Trophoblast cell (in vitro differentiated cells and primary cell): ENCODE data around the gene MRPS10.

Experiments used
- DNase-seq, 2 donors: peaks; one replicate each; pipeline ENCODE4 v3.0.0-alpha.2; 2016
- H2AFZ ChIP-seq: 2 replicates; pipeline ENCODE4 v1.6.1; 2013; ENCODE audit warnings: low read length, moderate library complexity, mild to moderate bottlenecking; ENCODE audit not compliant: insufficient read depth, poor library complexity
- H2AK5ac ChIP-seq: 2 replicates; pipeline ENCODE4 v1.6.1; 2013; ENCODE audit warnings: mild to moderate bottlenecking, low read length
- H2BK120ac ChIP-seq: 2 replicates; pipeline ENCODE4 v1.6.1; 2013; ENCODE audit warnings: low read length, mild to moderate bottlenecking, moderate library complexity; ENCODE audit not compliant: insufficient read depth, poor library complexity
- H2BK12ac ChIP-seq: 2 replicates; pipeline ENCODE4 v1.6.1; 2013; ENCODE audit warnings: mild to moderate bottlenecking, low read length, moderate library complexity
- H2BK5ac ChIP-seq: 2 replicates; pipeline ENCODE4 v1.6.1; 2013; ENCODE audit warnings: low read length, low read depth, moderate library complexity, mild to moderate bottlenecking; ENCODE audit not compliant: poor library complexity
- H3K14ac ChIP-seq: 2 replicates; pipeline ENCODE4 v1.6.1; 2013; ENCODE audit warnings: mild to moderate bottlenecking, low read length
- H3K18ac ChIP-seq: 2 replicates; pipeline ENCODE4 v1.6.1; 2013; ENCODE audit warnings: mild to moderate bottlenecking, low read length
- H3K23ac ChIP-seq: 2 replicates; pipeline ENCODE4 v1.6.1; 2013; ENCODE audit warnings: low read length
- H3K27ac ChIP-seq: 2 replicates; pipeline ENCODE4 v1.5.1; 2013; ENCODE audit warnings: low read depth, mild to moderate bottlenecking, inconsistent platforms, low read length, moderate library complexity
- H3K27me3 ChIP-seq: 2 replicates; pipeline ENCODE4 v1.6.1; 2013; ENCODE audit warnings: inconsistent platforms, mild to moderate bottlenecking, low read length, moderate library complexity; ENCODE audit not compliant: insufficient read depth
- H3K36me3 ChIP-seq, 2 experiments: 1 replicate in 1 of 2; 2 replicates in 1 of 2; pipeline ENCODE4 v1.6.1; 2013; ENCODE audit warnings: low read length in 2 of 2, mild to moderate bottlenecking in 2 of 2, moderate library complexity in 1 of 2; ENCODE audit not compliant: insufficient read depth in 2 of 2, control insufficient read depth in 1 of 2
- H3K4ac ChIP-seq: 2 replicates; pipeline ENCODE4 v1.6.1; 2013; ENCODE audit warnings: low read depth, mild to moderate bottlenecking, low read length, moderate library complexity
- H3K4me1 ChIP-seq, 2 experiments: 1 replicate in 1 of 2; 2 replicates in 1 of 2; pipeline ENCODE4 v1.6.1; 2013; ENCODE audit warnings: low read length in 2 of 2, mild to moderate bottlenecking in 2 of 2, moderate library complexity in 1 of 2; ENCODE audit not compliant: insufficient read depth in 2 of 2, control insufficient read depth in 1 of 2
- H3K4me2 ChIP-seq: 2 replicates; pipeline ENCODE4 v1.6.1; 2013; ENCODE audit warnings: inconsistent platforms, mild to moderate bottlenecking, low read length, moderate library complexity
- H3K4me3 ChIP-seq: 2 replicates; pipeline ENCODE4 v1.5.1; 2013; ENCODE audit warnings: mild to moderate bottlenecking, low read depth, low read length, inconsistent platforms
- H3K79me1 ChIP-seq: one replicate; pipeline ENCODE4 v1.6.1; 2013; ENCODE audit warnings: low read length
- H3K79me2 ChIP-seq: 2 replicates; pipeline ENCODE4 v1.6.1; 2013; ENCODE audit warnings: low read length, mild to moderate bottlenecking; ENCODE audit not compliant: control insufficient read depth, insufficient read depth, poor library complexity
- H3K9ac ChIP-seq: 2 replicates; pipeline ENCODE4 v1.6.1; 2013; ENCODE audit warnings: mild to moderate bottlenecking, low read length
- H3K9me3 ChIP-seq: 2 replicates; pipeline ENCODE4 v1.6.1; 2013; ENCODE audit warnings: low read depth, mild to moderate bottlenecking, control low read depth, inconsistent platforms, low read length; ENCODE audit not compliant: insufficient read depth
- H4K12ac ChIP-seq: 2 replicates; pipeline ENCODE4 v1.6.1; 2013; ENCODE audit warnings: low read depth, mild to moderate bottlenecking, low read length, moderate library complexity
- H4K8ac ChIP-seq: 2 replicates; pipeline ENCODE4 v1.6.1; 2013; ENCODE audit warnings: low read depth, mild to moderate bottlenecking, low read length, moderate library complexity
- H4K91ac ChIP-seq: one replicate; pipeline ENCODE4 v1.6.1; 2013; ENCODE audit warnings: low read depth, mild to moderate bottlenecking, low read length, moderate library complexity
- WGBS: extraction: QIAGEN DNeasy Blood & Tissue Kit; methylation state at CpG from one replicate; pipeline ENCODE4 v1.1.7; 2013; ENCODE audit warnings: missing lambda C conversion rate; ENCODE audit not compliant: insufficient read length, insufficient coverage; ENCODE audit errors: extremely low coverage; 5-methylcytosine and 5-hydroxymethylcytosine counted together

Gene MRPS10

DNA sequence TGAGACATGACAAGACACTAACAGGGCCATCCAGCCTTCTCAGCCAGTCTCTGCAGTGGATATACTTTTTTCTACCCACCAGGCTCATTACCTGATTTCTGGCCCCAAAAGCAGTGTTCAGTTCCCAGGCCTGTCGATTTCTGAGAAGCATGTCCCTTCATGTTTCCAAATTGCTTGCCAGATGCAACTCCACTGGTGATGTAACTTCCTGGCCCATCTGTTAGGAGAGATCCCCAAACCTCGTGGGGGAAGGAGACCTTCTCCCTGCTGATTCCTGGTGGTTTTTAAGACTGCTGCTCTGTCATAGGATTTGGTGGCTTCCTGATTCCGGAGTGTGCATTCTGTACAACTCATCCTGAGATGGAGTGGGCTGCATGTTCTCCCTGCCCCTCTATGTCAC, 31.6 kb upstream of the MRPS10 start:
- no peaks in the 10 kb centered on the region for H3K79me2 ChIP-seq

DNA sequence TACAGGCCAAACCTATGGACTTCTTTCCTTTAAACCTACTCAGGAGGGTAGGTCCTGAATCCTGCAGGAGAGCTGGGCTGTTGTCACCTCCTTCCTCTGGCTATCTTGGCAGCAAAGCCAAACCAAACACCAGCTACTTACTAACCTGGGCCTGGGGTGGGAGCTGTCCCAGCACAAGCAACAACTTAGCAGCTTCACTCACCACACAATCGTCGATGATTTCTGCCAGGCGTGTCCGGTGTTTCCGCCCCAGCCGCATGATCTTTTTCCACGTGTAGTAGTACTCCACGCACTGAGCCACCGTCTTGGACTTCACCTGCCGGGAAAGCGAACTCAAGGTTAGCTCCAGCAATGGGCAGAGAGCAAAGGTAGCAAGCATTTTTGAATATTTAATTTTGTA, 25.4 kb upstream of the MRPS10 start:
- Histone ChIP-seq H3K79me2 (no peaks in the 10 kb centered on the region), H3K27me3 (no peaks in the 10 kb centered on the region), H3K18ac (no peak overlapping the region), H3K4me1 (no peaks in the 10 kb centered on the region), H4K91ac (no peak overlapping the region), H2BK5ac (no peak overlapping the region), H3K4ac (no peak overlapping the region), H2AK5ac (no peak overlapping the region), H3K27ac (no peak overlapping the region), H3K79me1 (no peaks in the 10 kb centered on the region), H2BK120ac (no peak overlapping the region), H4K12ac (no peak overlapping the region), H2BK12ac (no peak overlapping the region), H3K9ac (no peak overlapping the region), H3K36me3 (peaks cover 0 to 4% of the 10 kb centered on the region in 2 experiments), H2AFZ (no peak overlapping the region), H4K8ac (no peak overlapping the region), H3K4me2 (no peak overlapping the region), H3K9me3 (no peaks in the 10 kb centered on the region), H3K14ac (no peak overlapping the region), H3K4me3 (no peak overlapping the region), H3K23ac (no peak overlapping the region)
- no CpG with 5 or more reads among the region's 11 CpGs for WGBS
- no peak for DNase-seq

More for the DNA sequence above, 31.6 kb upstream of the MRPS10 start:
- Histone ChIP-seq H4K91ac (no peak overlapping the region), H3K4ac (no peak overlapping the region), H3K23ac (no peak overlapping the region), H3K4me2 (no peak overlapping the region), H3K4me1 (no peaks in the 10 kb centered on the region), H3K9ac (no peak overlapping the region), H3K27me3 (no peaks in the 10 kb centered on the region), H3K14ac (no peak overlapping the region), H3K18ac (no peak overlapping the region), H3K36me3 (peaks cover 3 to 4% of the 10 kb centered on the region in 2 experiments), H4K12ac (no peak overlapping the region), H2BK5ac (no peak overlapping the region), H2AK5ac (no peak overlapping the region), H3K9me3 (no peaks in the 10 kb centered on the region), H4K8ac (no peak overlapping the region), H3K27ac (no peak overlapping the region), H3K79me1 (no peaks in the 10 kb centered on the region), H2BK12ac (no peak overlapping the region), H2AFZ (no peak overlapping the region), H2BK120ac (no peak overlapping the region), H3K4me3 (no peak overlapping the region)
- WGBS, result no CpG with 5 or more reads among the region's 3 CpGs
- no peak for DNase-seq

DNA sequence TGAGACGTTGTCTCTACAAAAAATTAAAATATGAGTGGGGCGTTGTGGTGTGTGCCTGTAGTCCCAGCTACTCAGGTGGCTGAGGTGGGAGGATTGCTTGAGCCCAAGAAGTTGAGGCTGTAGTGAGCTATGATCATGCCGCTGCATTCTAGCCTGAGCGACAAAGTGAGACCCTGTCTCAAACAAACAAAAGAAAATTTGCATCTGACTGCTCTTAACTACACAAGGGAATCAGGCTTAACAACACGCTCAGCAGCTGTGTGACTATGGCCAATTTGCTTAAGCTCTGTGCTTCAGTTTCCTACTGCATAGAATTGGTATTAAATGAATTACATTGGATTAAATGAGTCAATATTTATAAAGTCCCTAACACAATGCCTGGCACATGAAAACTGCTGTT, 24.3 kb upstream of the MRPS10 start:
- Histone ChIP-seq H3K4me3 (no peak overlapping the region), H3K79me1 (no peaks in the 10 kb centered on the region), H3K79me2 (no peaks in the 10 kb centered on the region), H3K4me2 (no peak overlapping the region), H2AK5ac (no peak overlapping the region), H3K14ac (no peak overlapping the region), H3K27ac (no peak overlapping the region), H3K27me3 (no peaks in the 10 kb centered on the region), H3K23ac (no peak overlapping the region), H2BK120ac (no peak overlapping the region), H4K12ac (no peak overlapping the region), H3K4ac (no peak overlapping the region), H3K36me3 (peaks cover 0 to 4% of the 10 kb centered on the region in 2 experiments), H3K4me1 (no peaks in the 10 kb centered on the region), H3K9me3 (no peaks in the 10 kb centered on the region), H3K9ac (no peak overlapping the region), H3K18ac (no peak overlapping the region), H2AFZ (no peak overlapping the region), H2BK5ac (no peak overlapping the region), H4K8ac (no peak overlapping the region), H4K91ac (no peak overlapping the region), H2BK12ac (no peak overlapping the region)
- DNase-seq, result no peak
- WGBS, result no CpG with 5 or more reads among the region's 5 CpGs

DNA sequence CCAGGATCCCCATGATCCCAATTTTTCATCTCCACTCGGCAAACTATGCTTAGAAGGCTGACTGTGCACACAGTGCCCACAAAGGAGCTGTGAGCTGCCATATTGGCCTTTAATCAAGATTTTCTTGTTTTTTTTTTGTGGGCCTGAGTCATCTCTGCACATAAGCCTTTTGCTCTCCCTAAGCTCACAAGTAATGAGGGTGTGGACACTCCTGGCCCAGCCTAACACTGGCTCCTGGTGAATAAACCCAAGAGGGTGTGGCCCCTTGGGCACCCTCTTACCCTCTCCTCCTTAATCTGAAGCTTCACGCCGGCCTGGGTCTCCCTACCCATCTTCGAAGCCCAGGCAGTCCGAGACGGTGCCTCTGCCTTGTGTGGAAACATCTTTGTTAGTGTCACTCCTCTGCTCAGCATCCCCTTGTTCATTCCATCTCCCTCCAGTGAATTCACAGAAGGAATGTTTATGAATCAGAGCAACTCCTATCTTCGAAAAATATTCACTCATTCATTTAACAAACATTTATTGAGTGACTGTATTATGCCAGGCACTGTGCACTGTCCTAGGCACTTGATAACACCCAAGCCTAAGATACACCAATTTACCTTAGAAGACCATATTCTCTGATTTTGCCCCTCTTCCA, 22.2 kb upstream of the MRPS10 start:
- no peak overlapping the region for H3K9ac ChIP-seq
- H3K9me3 ChIP-seq, result no peaks in the 10 kb centered on the region
- H2AK5ac ChIP-seq, result no peak overlapping the region
- no peak overlapping the region for H3K4me2 ChIP-seq
- no peak overlapping the region for H3K14ac ChIP-seq
- no CpG with 5 or more reads among the region's 7 CpGs for WGBS
- no peak overlapping the region for H2AFZ ChIP-seq
- no peak overlapping the region for H3K4ac ChIP-seq
- H3K4me3 ChIP-seq, result no peak overlapping the region
- H2BK120ac ChIP-seq, result no peak overlapping the region
- H4K8ac ChIP-seq, result no peak overlapping the region
- H3K79me2 ChIP-seq, result no peaks in the 10 kb centered on the region
- H2BK12ac ChIP-seq, result no peak overlapping the region
- peaks cover 0 to 4% of the 10 kb centered on the region in 2 experiments for H3K36me3 ChIP-seq
- peak in 1 of 2 donors; percentile 44 for DNase-seq
- no peaks in the 10 kb centered on the region for H3K4me1 ChIP-seq
- H4K91ac ChIP-seq, result no peak overlapping the region
- H3K79me1 ChIP-seq, result no peaks in the 10 kb centered on the region
- no peaks in the 10 kb centered on the region for H3K27me3 ChIP-seq
- H4K12ac ChIP-seq, result no peak overlapping the region
- no peak overlapping the region for H3K23ac ChIP-seq
- no peak overlapping the region for H3K18ac ChIP-seq
- H3K27ac ChIP-seq, result no peak overlapping the region
- no peak overlapping the region for H2BK5ac ChIP-seq
